GM12874 (cell line): ENCODE results near the gene AREG.

Experiments
- TF ChIP-seq, protein P1 (sequence below): IDR thresholded peaks from 2 replicates; pipeline ENCODE4 v1.5.1; 2011; ENCODE audit warnings: low read depth, mild to moderate bottlenecking, control low read depth, low read length, moderate library complexity; ENCODE audit not compliant: insufficient read depth

AREG gene

GRCh38 chr4:74466242-74466641 is 21.3 kb downstream of the AREG start:
- TF ChIP-seq, protein P1, sequence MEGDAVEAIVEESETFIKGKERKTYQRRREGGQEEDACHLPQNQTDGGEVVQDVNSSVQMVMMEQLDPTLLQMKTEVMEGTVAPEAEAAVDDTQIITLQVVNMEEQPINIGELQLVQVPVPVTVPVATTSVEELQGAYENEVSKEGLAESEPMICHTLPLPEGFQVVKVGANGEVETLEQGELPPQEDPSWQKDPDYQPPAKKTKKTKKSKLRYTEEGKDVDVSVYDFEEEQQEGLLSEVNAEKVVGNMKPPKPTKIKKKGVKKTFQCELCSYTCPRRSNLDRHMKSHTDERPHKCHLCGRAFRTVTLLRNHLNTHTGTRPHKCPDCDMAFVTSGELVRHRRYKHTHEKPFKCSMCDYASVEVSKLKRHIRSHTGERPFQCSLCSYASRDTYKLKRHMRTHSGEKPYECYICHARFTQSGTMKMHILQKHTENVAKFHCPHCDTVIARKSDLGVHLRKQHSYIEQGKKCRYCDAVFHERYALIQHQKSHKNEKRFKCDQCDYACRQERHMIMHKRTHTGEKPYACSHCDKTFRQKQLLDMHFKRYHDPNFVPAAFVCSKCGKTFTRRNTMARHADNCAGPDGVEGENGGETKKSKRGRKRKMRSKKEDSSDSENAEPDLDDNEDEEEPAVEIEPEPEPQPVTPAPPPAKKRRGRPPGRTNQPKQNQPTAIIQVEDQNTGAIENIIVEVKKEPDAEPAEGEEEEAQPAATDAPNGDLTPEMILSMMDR = no peak

- TF ChIP-seq, protein P1 = no peak
Measured at GRCh38 chr4:74471264-74471663, 26.3 kb downstream of the AREG start.

DNA sequence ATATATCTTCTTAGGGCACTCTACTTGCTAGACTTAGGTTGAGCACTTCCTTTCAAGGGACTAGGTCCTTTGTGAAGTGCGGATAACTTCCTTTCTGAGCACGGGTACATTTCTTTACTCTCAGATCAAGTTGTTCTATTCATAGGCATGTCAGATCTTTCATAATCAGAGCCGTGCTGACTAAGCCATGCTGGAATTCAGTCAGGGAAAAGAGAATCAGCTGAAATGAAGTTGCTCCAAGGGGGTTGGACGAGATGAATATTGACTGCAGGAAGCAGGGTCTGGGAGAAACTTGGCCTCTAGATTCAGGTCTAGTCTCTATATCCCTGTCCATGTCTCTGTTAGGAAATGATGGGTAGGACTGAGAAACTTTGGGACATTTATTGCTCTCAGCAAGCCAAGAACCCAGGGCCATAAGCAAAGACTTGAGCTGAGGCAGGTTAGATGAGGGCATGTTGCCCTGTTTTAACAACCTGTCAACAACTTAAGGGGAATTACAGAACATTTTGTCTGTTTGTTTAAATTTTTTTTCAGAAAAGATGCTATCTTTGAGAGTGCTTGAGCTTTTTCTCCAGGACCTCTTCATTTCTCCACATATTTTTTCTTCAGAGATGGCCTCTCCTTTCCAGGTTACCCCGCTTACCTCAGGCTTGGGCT is 28.3 kb downstream of the AREG start:
- TF ChIP-seq, protein P1 = no peak

GRCh38 chr4:74474345-74475090 is 29.6 kb downstream of the AREG start:
- TF ChIP-seq, protein P1 = no peak

DNA sequence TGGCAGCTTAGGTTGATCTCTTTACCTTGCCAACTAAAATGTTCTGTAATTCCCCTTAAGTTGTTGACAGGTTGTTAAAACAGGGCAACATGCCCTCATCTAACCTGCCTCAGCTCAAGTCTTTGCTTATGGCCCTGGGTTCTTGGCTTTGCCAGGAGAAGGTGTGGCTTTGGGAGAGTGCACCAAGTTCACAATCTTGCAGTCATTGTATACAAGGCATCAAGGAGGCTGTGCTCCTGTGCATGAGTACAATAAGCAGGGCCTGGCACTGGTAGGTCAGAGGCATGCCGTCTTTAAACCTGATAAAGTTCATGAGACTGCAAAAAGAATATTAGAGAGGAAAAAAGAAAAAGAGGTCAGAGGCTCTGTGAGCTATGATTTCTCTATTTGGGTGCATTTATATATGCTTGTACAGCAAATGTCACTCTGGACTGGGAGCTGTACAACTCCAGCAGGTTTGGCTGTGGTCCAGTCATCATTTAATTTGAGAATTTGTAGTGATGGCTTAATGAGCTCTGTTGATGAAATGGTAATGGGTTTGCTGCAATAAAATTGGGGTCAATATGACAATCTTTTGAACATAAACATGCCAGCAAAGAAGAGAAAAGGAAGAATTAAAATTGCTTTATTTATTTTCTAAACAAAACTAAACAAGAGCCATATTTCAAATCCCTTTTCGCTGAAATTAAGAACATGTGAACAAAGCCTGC is 30.3 kb downstream of the AREG start:
- TF ChIP-seq, protein P1 = no peak

- TF ChIP-seq, protein P1 = no peak
Measured at GRCh38 chr4:74475946-74476345, 31.0 kb downstream of the AREG start.

GRCh38 chr4:74479009-74479408 is 34.1 kb downstream of the AREG start:
- TF ChIP-seq, protein P1 = no peak
